CD4-positive, alpha-beta T cell treated with Interleukin-4 for 4 hours (primary cell): ENCODE results near the gene NAGK.

Experiments
- DNase-seq: peaks from one replicate; pipeline ENCODE4 v3.0.0-alpha.2; 2020

Gene NAGK

GRCh38 chr2:71117063-71117462 lies 48.6 kb downstream of the NAGK start:
- no peak for DNase-seq

GRCh38 chr2:71120195-71120594 lies 51.7 kb downstream of the NAGK start:
- no peak for DNase-seq

DNA sequence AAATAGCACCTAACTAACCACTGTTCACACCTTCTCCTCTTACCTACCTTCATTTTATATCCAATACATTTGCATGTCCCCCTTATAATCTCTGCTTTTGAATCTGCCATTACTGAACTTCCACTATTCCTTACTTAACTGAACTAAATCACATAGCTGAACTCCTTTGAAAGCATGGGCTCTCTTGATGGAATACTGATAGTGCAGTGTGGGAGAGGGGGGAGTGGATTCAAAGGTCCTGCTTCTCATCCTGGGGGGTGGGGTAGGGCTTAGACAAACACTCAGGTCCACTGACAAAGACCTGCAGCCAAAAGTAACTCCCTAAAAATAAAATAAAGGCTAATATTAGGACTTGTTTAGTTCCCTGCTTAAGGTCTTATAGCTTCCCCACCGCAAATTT lies 53.0 kb downstream of the NAGK start:
- no peak for DNase-seq

DNA sequence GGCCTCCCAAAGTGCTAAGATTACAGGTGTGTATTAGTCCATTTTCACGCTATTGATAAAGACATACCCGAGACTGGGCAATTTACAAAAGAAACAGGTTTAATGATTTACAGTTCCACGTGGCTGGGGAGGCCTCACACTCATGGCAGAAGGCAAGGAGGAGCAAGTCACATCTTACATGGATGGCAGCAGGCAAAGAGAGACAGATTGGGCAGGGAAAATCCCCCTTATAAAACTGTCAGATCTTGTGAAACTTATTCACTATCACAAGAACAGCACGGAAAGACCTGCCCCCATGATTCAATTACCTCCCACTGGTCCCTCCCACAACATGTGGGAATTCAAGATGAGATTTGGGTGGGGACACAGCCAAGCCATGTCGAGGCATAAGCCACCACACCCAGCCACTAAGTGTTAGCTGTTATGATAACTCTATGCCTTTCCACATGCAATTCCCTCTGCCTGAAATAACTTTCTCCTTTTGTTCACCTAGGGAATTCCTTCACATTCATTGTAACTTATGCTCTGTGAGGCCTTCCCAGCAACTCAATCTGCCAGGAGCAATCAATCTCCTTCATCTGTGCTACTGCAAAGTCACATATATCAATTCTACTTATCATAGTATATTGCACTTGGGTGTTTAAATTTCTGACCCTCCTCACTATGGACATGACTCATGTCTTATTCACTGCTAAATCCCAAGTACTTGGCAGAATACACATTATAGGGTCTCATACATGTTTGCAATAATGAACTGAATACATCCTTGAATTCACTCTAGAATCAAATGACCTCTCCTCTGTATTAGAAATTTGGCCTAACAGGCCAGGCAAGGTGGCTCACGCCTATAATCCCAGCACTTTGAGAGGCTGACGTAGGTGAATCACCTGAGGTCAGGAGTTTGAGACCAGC lies 54.2 kb downstream of the NAGK start:
- DNase-seq = no peak

GRCh38 chr2:71125506-71126294 lies 57.3 kb downstream of the NAGK start:
- DNase-seq = no peak

GRCh38 chr2:71126957-71127356 lies 58.5 kb downstream of the NAGK start:
- DNase-seq = no peak
